ENCODE data around the gene FXYD6.

- TF ChIP-seq CTCF (conservative IDR thresholded peaks at IDR 0.05; ENCODE audit: low read depth, low read length) (no peak), EZH2 (IDR thresholded peaks at IDR 0.05; ENCODE audit: borderline replicate concordance, low read depth, low read length, poor library complexity, severe bottlenecking) (no peak)
Measured at GRCh38 chr11:117888139-117888566, 11.7 kb upstream of the FXYD6 start.

Data from A673 (cell line).